Suprapubic skin (tissue), 3 donors: ENCODE data around the gene LAMA5.

Source experiments
- POLR2AphosphoS5 ChIP-seq, 3 donors: sonication (generic); formaldehyde crosslinking; IDR thresholded peaks; one replicate each; pipeline ENCODE4 v1.6.1; 2017; ENCODE audit warnings: antibody characterized with exemption in 3 of 3
- TF ChIP-seq, protein P1 (sequence below), 2 donors: fragments of 200-600 bp in 1 of 2; fragments of 450-650 bp in 1 of 2; sonication (generic) in 1 of 2; IDR thresholded peaks; one replicate each; pipeline ENCODE4 v1.5.1; 2016 to 2019; ENCODE audit warnings: antibody characterized with exemption in 2 of 2, mild to moderate bottlenecking in 1 of 2, moderate library complexity in 1 of 2

DNA sequence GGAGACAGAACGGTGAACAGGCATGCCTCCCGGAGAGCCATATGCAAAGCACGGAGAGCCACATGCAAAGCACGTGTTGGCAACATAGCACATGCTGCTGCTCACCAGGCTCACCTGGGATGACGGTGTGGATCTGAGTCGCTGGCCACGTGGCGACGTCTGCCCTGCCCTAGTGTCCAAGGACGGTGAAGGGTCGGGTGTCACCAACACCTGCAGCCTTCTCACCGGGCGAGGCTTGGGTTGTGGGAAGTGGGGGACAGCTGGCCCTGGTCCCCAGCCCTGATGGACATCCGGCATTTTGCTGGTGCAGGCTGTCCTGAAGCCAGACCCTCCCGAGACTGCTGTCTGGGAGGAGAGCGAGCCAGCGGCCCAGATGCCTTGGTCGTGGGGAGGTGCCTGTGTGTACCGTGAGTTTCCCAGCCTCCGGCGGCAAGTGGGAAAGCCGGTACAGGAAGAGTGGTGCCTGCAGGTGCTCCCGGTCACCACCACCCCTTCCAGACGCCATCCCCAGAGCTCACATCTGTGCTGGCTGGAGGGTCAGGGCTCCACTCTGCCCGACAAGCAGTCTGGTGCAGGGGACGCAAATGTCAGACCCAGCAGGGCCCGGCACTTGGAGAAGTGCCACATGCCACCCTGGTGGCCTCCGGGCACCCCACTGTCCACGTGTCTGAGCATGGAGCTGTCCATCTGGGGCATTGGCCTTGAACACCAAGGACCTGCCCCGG, 70.2 kb downstream of the LAMA5 start:
- TF ChIP-seq, protein P1, sequence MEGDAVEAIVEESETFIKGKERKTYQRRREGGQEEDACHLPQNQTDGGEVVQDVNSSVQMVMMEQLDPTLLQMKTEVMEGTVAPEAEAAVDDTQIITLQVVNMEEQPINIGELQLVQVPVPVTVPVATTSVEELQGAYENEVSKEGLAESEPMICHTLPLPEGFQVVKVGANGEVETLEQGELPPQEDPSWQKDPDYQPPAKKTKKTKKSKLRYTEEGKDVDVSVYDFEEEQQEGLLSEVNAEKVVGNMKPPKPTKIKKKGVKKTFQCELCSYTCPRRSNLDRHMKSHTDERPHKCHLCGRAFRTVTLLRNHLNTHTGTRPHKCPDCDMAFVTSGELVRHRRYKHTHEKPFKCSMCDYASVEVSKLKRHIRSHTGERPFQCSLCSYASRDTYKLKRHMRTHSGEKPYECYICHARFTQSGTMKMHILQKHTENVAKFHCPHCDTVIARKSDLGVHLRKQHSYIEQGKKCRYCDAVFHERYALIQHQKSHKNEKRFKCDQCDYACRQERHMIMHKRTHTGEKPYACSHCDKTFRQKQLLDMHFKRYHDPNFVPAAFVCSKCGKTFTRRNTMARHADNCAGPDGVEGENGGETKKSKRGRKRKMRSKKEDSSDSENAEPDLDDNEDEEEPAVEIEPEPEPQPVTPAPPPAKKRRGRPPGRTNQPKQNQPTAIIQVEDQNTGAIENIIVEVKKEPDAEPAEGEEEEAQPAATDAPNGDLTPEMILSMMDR (IDR thresholded peaks at IDR 0.05), result no peak
- no peak for TF ChIP-seq POLR2AphosphoS5 (IDR thresholded peaks at IDR 0.05)
